Fibroblast of villous mesenchyme (primary cell): ENCODE data around the gene CDHR3. TPM values are rescaled to one million over a fixed set of nuclear protein-coding genes. Genes with fewer than 3 reads are reported as not detected.

Experiments
- DNase-seq: peaks from one replicate; pipeline ENCODE4 v3.0.0-alpha.2; 2010; ENCODE audit warnings: low read depth
- H3K4me3 ChIP-seq: 2 replicates; pipeline ENCODE4 v1.5.1; 2011; ENCODE audit warnings: low read depth, mild to moderate bottlenecking, low read length
- CTCF ChIP-seq: IDR thresholded peaks from 2 replicates; pipeline ENCODE4 v1.5.1; 2012; ENCODE audit warnings: low read depth, mild to moderate bottlenecking, low read length; ENCODE audit not compliant: insufficient read depth
- total RNA-seq: library from RNA; depleted of rRNA; stranded (reverse); fragments of >200 nt; gene quantifications from 2 replicates; pipeline ENCODE4 v1.2.3, GENCODE V29; 2012

Gene CDHR3
- total RNA-seq, 1 donor, result 9.1 TPM

- no peak for TF ChIP-seq CTCF
- H3K4me3 ChIP-seq, result no peak overlapping the region
- DNase-seq, result no peak
Observed at GRCh38 chr7:106038916-106039315, 75.9 kb downstream of the CDHR3 start.

GRCh38 chr7:106039486-106040060 lies 76.5 kb downstream of the CDHR3 start:
- TF ChIP-seq CTCF, result peak; percentile 46
- no peak overlapping the region for H3K4me3 ChIP-seq
- peak; percentile 97 for DNase-seq

- H3K4me3 ChIP-seq, result no peak overlapping the region
- peak; percentile 75 for TF ChIP-seq CTCF
- peak; percentile 40 for DNase-seq
Observed at GRCh38 chr7:106041140-106041717, 78.2 kb downstream of the CDHR3 start.

- TF ChIP-seq CTCF, result no peak
- no peak overlapping the region for H3K4me3 ChIP-seq
- DNase-seq, result no peak
Observed at GRCh38 chr7:106042196-106042611, 79.1 kb downstream of the CDHR3 start.

- no peak for TF ChIP-seq CTCF
- no peak for DNase-seq
- H3K4me3 ChIP-seq, result no peak overlapping the region
Observed at GRCh38 chr7:106045139-106045538, 82.1 kb downstream of the CDHR3 start.

- TF ChIP-seq CTCF, result no peak
- no peak for DNase-seq
- H3K4me3 ChIP-seq, result no peak overlapping the region
Observed at GRCh38 chr7:106045586-106045985, 82.5 kb downstream of the CDHR3 start.

- DNase-seq, result no peak
- H3K4me3 ChIP-seq, result no peak overlapping the region
- TF ChIP-seq CTCF, result no peak
Observed at GRCh38 chr7:106047184-106047583, 84.1 kb downstream of the CDHR3 start.
